HCT116 (cell line): ENCODE data around the gene SUDS3. TPM values are rescaled to one million over a fixed set of nuclear protein-coding genes. Genes with fewer than 3 reads are reported as not detected.

Experiments used
- ATAC-seq: fragments of 200-7000 bp; cut with Tn5 transposase; 2 replicates; pipeline ENCODE4 v1.9.1; 2020; ENCODE audit warnings: mild to moderate bottlenecking, moderate library complexity
- BruUV-seq: library from RNA; stranded (reverse); fragments of 400-500 nt; replicated peaks from 2 replicates; lab custom pipeline; 2021; lab: Mats Ljungman, UMichigan
- CTCF ChIA-PET: fragments of 300-600 bp; sonication (Branson Sonifier 250); formaldehyde crosslinking; loops from one replicate; lab custom pipeline; 2021; ENCODE audit warnings: antibody characterized with exemption; lab: Charles Lee
- POLR2A ChIA-PET: fragments of 300-600, 350-600 bp; sonication (Branson Sonifier 250); formaldehyde crosslinking; loops from one replicate; lab custom pipeline; 2021; ENCODE audit warnings: antibody characterized with exemption; lab: Charles Lee
- RAD21 ChIA-PET, 2 experiments: fragments of 300-600 bp; sonication (Branson Sonifier 250); formaldehyde crosslinking; loops; one replicate each; lab custom pipeline; 2023; ENCODE audit warnings: low total read pairs in 2 of 2; ENCODE audit not compliant: uncharacterized antibody in 2 of 2, unreplicated experiment in 2 of 2, low non-redundant PET in 1 of 2; lab: Charles Lee
- DNase-seq: peaks from one replicate; pipeline ENCODE4 v3.0.0-alpha.2; 2010; ENCODE audit warnings: low read depth, low spot score
- H2AFZ ChIP-seq: fragments of 200-600 bp; shearing (Covaris generic), sonication (generic); 2 replicates; pipeline ENCODE4 v1.6.1; 2017; ENCODE audit warnings: low read depth, mixed run types, mixed read lengths, antibody characterized with exemption, low read length; ENCODE audit not compliant: poor library complexity, severe bottlenecking
- H3K27ac ChIP-seq: 2 replicates; pipeline ENCODE4 v1.5.1; 2012; ENCODE audit warnings: low read depth, low read length
- H3K27me3 ChIP-seq: fragments of 200-600 bp; sonication (generic); 2 replicates; pipeline ENCODE4 v1.6.1; 2016; ENCODE audit warnings: mixed run types, low read length, mixed read lengths; ENCODE audit not compliant: insufficient read depth
- H3K36me3 ChIP-seq, 2 experiments: fragments of 200-500 bp in 1 of 2; fragments of 200-600 bp in 1 of 2; sonication (Bioruptor generic) in 1 of 2; sonication (generic) in 1 of 2; 2 replicates each; pipeline versions ENCODE4 v1.5.1 to v1.6.1; 2014 to 2016; ENCODE audit warnings: low read length in 2 of 2, inconsistent platforms in 1 of 2, mixed read lengths in 1 of 2, mixed run types in 1 of 2; ENCODE audit not compliant: insufficient read depth in 2 of 2, control insufficient read depth in 1 of 2
- H3K4me1 ChIP-seq, 2 experiments: fragments of 200-600 bp in 1 of 2; sonication (generic) in 1 of 2; 2 replicates each; pipeline versions ENCODE4 v1.5.1 to v1.6.1; 2012 to 2017; ENCODE audit warnings: low read length in 2 of 2, inconsistent platforms in 1 of 2, mild to moderate bottlenecking in 1 of 2, mixed read lengths in 1 of 2, mixed run types in 1 of 2, moderate library complexity in 1 of 2; ENCODE audit not compliant: insufficient read depth in 2 of 2, control insufficient read depth in 1 of 2
- H3K4me2 ChIP-seq: fragments of 200-600 bp; sonication (generic); 2 replicates; pipeline ENCODE4 v1.6.1; 2017; ENCODE audit warnings: mixed run types, low read length, mixed read lengths
- H3K4me3 ChIP-seq, 2 experiments: fragments of 200-600 bp in 1 of 2; sonication (generic) in 1 of 2; replicated peaks in 1 of 2; 2 replicates each; pipeline ENCODE4 v1.5.1; 2011 to 2016; ENCODE audit warnings: low read length in 2 of 2, control low read depth in 1 of 2, low read depth in 1 of 2, mild to moderate bottlenecking in 1 of 2, mixed read lengths in 1 of 2, mixed run types in 1 of 2
- H3K79me2 ChIP-seq: fragments of 200-600 bp; sonication (generic); 2 replicates; pipeline ENCODE4 v1.6.1; 2017; ENCODE audit warnings: mild to moderate bottlenecking, mixed run types, low read length, moderate library complexity, mixed read lengths; ENCODE audit not compliant: insufficient read depth
- H3K9ac ChIP-seq: fragments of 200-600 bp; sonication (generic); 2 replicates; pipeline ENCODE4 v1.6.1; 2016; ENCODE audit warnings: low read length, mixed read lengths
- H3K9me2 ChIP-seq: fragments of 200-600 bp; sonication (generic), shearing (Covaris generic); 2 replicates; pipeline ENCODE4 v1.6.1; 2017; ENCODE audit warnings: mixed run types, mild to moderate bottlenecking, moderate library complexity; ENCODE audit not compliant: insufficient read depth
- H3K9me3 ChIP-seq, 2 experiments: fragments of 200-500 bp in 1 of 2; fragments of 200-600 bp in 1 of 2; sonication (Bioruptor generic) in 1 of 2; sonication (generic) in 1 of 2; 2 replicates each; pipeline ENCODE4 v1.6.1; 2014 to 2017; ENCODE audit warnings: low read length in 2 of 2, mixed read lengths in 2 of 2, inconsistent platforms in 1 of 2, low read depth in 1 of 2, mild to moderate bottlenecking in 1 of 2, mixed run types in 1 of 2, moderate library complexity in 1 of 2; ENCODE audit not compliant: control insufficient read depth in 1 of 2, insufficient read depth in 1 of 2
- H4K20me1 ChIP-seq: fragments of 200-600 bp; sonication (generic), shearing (Covaris generic); 2 replicates; pipeline ENCODE4 v1.6.1; 2017; ENCODE audit warnings: mixed run types, mild to moderate bottlenecking, moderate library complexity; ENCODE audit not compliant: insufficient read depth
- CBX3 ChIP-seq: IDR thresholded peaks from 2 replicates; pipeline ENCODE4 v1.6.1; 2012; ENCODE audit warnings: low read depth
- CEBPB ChIP-seq: IDR thresholded peaks from 2 replicates; pipeline ENCODE4 v1.6.1; 2012; ENCODE audit warnings: low read depth
- EGR1 ChIP-seq: IDR thresholded peaks from 2 replicates; pipeline ENCODE4 v1.6.1; 2012; ENCODE audit warnings: low read depth
- ELF1 ChIP-seq: IDR thresholded peaks from 2 replicates; pipeline ENCODE4 v1.6.1; 2012; ENCODE audit warnings: low read depth, borderline replicate concordance
- REST ChIP-seq: IDR thresholded peaks from 2 replicates; pipeline ENCODE4 v1.6.1; 2012; ENCODE audit warnings: low read depth
- SP1 ChIP-seq: IDR thresholded peaks from 2 replicates; pipeline ENCODE4 v1.6.1; 2012; ENCODE audit warnings: low read depth
- ZFX ChIP-seq: fragments of 450-650 bp; IDR thresholded peaks from 2 replicates; pipeline ENCODE4 v1.6.1; 2017
- ZNF274 ChIP-seq: fragments of 200-500 bp; sonication (Bioruptor generic); IDR thresholded peaks from 2 replicates; pipeline ENCODE4 v1.6.1; 2014; ENCODE audit warnings: mild to moderate bottlenecking, low read depth, low read length, inconsistent platforms
- intact Hi-C: fragments of 100-400 bp; cut with micrococcal nuclease; formaldehyde crosslinking; loops from 2 replicates; pipeline ENCODE4 v1.10.0; 2022
- total RNA-seq: library from RNA; stranded (reverse); gene quantifications from one replicate; pipeline ENCODE4 v1.2.1, GENCODE V29; 2021; ENCODE audit not compliant: unreplicated experiment

The SUDS3 gene
- total RNA-seq, 1 experiment from 2014 or later = 32.3 TPM

- ChIA-PET RAD21 (no interaction called here), CTCF (no interaction called here), POLR2A (no interaction called here)
- DNase-seq = no peak
- Histone ChIP-seq H3K27me3 (no peaks in the 10 kb centered on the region), H4K20me1 (no peaks in the 10 kb centered on the region), H3K4me1 (no peaks in the 10 kb centered on the region), H3K79me2 (no peaks in the 10 kb centered on the region), H3K4me2 (no peak overlapping the region), H3K27ac (no peak overlapping the region), H3K9ac (no peak overlapping the region), H3K36me3 (no peaks in the 10 kb centered on the region), H3K9me3 (no peaks in the 10 kb centered on the region), H3K4me3 (no peak overlapping the region), H3K9me2 (no peaks in the 10 kb centered on the region; the same call in 1 of the 2 replicates), H2AFZ (no peak overlapping the region)
- ATAC-seq = no peak
- intact Hi-C loops = no loop called here
- no TSS peak for BruUV-seq
- no peak for TF ChIP-seq CEBPB
- TF ChIP-seq ZFX = no peak
- TF ChIP-seq REST = no peak
Measured at GRCh38 chr12:118334939-118335567, 41.3 kb upstream of the SUDS3 start.

- H3K4me3 ChIP-seq = no peak overlapping the region
- H3K79me2 ChIP-seq = no peaks in the 10 kb centered on the region
- no peaks in the 10 kb centered on the region for H4K20me1 ChIP-seq
- no peak overlapping the region for H3K4me2 ChIP-seq
- TF ChIP-seq EGR1 = no peak
- TF ChIP-seq ELF1 = no peak
- no peak for TF ChIP-seq CBX3
- TF ChIP-seq SP1 = no peak
- no peak for TF ChIP-seq CEBPB
- TF ChIP-seq ZNF274 = no peak
- H2AFZ ChIP-seq = no peak overlapping the region
- CTCF ChIA-PET = no interaction called here
- no peak overlapping the region for H3K27ac ChIP-seq
- intact Hi-C loops = no loop called here
- POLR2A ChIA-PET = no interaction called here
- RAD21 ChIA-PET = no interaction called here
- H3K4me1 ChIP-seq = no peaks in the 10 kb centered on the region
- no peak for DNase-seq
- H3K36me3 ChIP-seq = no peaks in the 10 kb centered on the region
- no peak overlapping the region for H3K9ac ChIP-seq
- H3K27me3 ChIP-seq = no peaks in the 10 kb centered on the region
- no peaks in the 10 kb centered on the region for H3K9me3 ChIP-seq
- ATAC-seq = no peak
- H3K9me2 ChIP-seq = no peaks in the 10 kb centered on the region; the same call in 1 of the 2 replicates
- BruUV-seq = no TSS peak
Measured at GRCh38 chr12:118336123-118336522, 40.2 kb upstream of the SUDS3 start.
